COR-L47 (cell line): ENCODE measurements around the gene RASA3.
"Not testable (repeated sequence)": the region's sequence is repeated elsewhere in the genome, so short reads cannot be mapped to it uniquely, and the experiment has no call there.

Source experiments
- DNase-seq: peaks from one replicate; lab custom pipeline; 2025; lab: John Stamatoyannopoulos, UW

RASA3 gene

DNA sequence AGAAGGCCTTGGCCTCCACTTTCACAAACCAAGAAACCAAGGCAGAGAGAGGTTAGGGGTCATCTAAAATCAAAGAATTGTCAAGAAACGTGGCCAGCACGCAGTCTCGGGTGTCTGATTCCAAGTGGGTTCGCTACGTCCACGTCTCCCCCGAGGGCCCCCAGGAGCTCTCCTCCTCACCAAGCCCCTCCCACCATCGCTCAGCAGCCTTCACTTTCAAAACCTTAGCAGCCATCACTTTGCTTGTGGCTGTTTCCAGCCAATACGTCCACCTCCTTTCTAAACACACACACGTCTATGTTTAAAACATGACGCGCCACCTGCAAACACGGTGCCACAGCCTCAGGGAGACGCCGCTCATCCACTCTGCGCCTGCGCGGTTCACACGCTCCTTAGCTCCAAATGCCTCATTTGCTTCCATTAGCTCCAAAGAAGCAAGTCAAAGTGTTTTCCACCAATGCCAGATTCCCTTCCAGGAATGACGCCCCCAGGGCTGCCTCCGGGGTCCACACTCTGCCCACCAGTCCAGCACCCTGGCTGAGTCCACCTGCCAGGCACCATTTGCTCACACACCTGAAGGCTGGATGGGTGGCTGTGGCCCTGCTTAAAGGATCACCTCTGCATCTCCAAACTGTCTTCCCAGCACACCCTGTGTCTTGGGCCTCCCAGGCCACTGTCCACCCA, 5.5 kb downstream of the RASA3 start:
- DNase-seq: no peak

- not testable (repeated sequence) for DNase-seq
Measured at GRCh38 chr13:114126086-114126485, 6.3 kb downstream of the RASA3 start.

GRCh38 chr13:114125589-114125988, 6.8 kb downstream of the RASA3 start:
- DNase-seq: no peak

DNA sequence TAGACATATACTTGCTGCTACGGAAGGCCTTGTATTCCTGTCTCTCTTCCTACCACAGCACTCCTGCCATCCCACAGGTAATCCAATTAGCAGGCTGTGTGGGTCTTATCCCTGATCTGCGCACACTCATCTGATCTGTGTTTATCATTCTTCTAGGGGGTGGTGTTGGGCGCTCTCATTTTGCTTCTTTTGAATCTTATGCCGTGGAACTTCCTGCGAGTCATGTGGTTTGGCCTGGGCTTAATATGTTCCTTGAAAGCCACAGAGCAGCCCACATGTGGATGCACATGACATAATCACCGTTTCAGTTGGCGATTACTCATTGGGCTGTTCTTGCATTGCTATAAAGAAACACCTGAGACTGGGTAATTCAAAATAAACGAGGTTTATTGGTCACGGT, 7.5 kb downstream of the RASA3 start:
- DNase-seq: no peak

DNA sequence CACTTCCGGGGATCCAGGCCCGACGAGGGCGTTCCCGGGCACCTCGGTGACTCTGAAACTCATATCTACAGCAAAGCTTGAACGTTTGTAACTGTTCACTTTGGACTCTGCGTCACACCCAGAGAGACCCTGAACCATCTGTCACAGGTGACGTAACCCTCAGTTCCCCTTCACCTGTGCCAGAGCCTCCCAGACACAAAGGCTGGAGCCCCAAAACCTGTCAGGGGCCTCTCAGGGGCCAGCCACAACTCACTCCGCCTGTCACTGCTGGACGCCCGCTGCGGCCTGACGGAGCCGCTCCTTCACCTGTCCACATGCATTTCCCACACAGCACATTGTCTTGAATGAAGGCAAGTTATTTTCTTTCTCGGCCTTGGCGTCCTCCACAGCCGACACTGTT, 8.0 kb downstream of the RASA3 start:
- no peak for DNase-seq

- DNase-seq: no peak
Measured at GRCh38 chr13:114123876-114124275, 8.5 kb downstream of the RASA3 start.

DNA sequence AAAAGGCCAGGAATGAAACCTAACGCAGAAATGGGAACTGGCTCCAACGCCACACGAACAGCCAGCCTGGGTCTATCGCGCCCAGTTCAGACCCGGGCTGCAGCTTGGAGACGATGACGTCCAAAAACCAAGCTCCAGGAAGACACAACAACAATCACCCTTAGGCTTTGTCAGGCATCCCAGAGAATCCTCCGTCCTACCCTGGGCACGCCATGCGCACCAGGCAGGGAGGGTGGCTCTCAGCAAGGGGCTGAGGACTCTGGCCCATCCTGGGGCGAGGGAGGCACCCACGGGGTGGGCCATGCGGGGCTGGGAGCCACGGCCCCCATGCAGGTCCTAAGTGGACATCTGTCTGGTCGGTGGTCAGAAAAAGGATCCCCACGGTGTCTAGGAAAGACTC, 9.0 kb downstream of the RASA3 start:
- DNase-seq: no peak

DNA sequence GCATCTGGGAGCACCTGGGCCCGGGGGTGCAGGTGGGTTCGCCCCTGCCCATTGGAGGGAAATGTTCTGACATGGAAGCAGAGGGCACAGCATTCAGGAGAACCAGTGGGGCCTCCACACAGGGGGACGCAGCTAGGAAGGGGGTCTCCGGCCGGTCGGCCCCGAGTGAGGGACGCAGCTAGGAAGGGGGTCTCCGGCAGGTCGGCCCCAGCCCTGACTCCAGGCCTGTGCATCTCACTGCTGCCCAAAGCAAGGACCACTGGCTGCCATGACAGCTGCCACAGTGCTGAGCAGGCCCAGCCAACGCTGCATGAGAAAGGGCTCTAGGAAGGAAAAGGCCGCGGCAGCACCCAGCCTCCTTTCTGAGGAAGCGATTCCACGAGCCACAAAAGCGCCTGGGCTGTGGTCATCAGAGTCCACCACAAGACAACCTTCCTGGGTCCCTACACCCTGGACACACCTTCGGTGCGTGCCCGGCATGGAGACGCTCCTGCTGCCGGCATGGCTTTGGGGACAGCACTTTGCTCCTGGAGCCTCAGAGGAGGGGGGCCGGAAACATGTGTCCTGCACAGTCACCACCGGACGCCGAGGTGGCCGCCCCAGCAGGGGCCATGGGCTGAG, 9.7 kb downstream of the RASA3 start:
- no peak for DNase-seq

GRCh38 chr13:114122127-114122511, 10.3 kb downstream of the RASA3 start:
- DNase-seq: no peak

DNA sequence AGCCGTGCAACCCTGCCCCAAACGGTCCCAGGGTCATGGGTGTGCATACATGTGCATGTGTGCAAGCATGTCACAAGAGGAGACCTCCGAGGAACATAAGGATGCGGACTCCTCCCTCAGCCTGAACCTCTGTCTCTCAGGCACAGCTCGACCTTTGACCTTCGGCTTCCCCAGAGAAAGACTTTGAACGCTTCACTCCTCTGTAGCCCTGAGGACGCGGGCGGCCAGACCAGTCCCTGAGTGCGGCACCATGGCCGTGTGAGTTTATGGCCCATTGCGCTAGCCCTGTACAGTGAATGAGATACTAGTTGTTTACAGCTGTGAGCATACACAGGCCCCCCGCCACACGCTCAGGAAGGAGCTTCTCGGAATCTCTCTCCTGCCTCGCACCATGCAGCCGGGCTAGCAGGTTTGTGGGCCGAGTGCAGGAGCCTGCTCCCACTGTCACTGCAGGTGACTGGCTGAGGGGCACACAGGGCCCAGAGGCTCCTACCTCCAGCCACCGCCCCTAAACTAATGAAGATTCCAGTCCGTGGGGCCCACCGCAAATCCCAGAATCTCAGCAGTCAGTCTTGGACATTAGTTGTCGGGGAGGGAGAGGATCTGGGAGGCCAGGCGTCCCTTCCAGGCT, 10.8 kb downstream of the RASA3 start:
- no peak for DNase-seq

GRCh38 chr13:114121031-114121430, 11.4 kb downstream of the RASA3 start:
- no peak for DNase-seq

DNA sequence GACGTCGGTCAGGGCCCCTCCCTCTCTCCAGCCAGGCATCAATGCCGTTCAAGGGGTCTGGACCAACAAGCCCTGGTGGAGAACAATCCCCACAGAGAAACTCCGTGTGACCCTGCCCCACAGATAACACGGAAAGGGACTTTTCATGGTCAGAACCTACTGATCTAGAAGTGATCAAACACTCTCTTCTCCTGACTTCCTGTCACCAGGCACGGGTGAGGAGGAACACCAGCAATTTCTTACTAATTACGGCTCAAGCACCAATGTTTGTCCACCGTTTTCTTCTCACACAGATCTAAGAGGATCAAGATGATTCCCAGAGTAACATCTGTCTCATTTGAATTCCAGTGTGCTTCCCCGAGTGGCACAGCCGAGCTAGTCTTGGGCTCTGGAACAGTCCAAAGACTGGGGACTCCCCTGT, 11.8 kb downstream of the RASA3 start:
- DNase-seq: no peak

DNA sequence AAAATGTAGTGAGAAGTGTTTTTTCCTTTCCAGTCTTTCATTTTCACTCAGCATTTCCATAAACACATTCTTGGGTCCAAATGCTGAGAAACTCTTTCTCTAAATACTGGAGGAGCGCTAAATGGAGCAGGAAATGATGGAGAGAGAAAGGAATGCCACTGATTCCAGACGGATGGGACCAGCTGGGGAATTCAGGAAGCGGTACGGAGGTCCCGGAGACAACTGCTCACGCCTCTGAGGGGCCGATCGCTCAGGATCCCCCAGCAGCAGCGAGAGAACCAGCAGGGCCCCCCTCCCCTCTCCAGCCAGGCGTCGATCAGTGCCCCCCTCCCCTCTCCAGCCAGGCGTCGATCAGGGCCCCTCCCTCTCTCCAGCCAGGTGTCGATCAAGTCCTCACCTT, 13.2 kb downstream of the RASA3 start:
- no peak for DNase-seq

- DNase-seq: no peak
Measured at GRCh38 chr13:114118511-114119123, 13.8 kb downstream of the RASA3 start.

GRCh38 chr13:114118086-114118485, 14.3 kb downstream of the RASA3 start:
- DNase-seq: no peak

DNA sequence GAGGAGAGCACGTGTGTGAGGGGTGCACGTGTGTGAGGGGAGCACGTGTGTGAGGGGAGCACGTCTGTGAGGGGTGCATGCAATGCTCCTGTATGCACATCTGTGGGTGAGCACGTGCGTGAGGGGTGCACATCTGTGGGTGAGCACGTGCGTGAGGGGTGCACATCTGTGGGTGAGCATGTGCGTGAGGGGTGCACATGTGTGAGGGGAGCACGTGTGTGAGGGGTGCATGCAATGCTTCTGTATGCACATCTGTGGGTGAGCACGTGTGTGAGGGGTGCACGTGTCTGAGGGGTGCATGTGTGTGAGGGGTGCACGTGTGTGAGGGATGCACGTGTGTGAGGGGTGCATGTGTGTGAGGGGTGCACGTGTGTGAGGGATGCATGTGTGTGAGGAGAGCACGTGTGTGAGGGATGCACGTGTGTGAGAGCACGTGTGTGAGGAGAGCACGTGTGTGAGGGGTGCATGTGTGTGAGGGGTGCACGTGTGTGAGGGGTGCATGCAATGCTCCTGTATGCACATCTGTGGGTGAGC, 15.0 kb downstream of the RASA3 start:
- DNase-seq: not testable (repeated sequence)

DNA sequence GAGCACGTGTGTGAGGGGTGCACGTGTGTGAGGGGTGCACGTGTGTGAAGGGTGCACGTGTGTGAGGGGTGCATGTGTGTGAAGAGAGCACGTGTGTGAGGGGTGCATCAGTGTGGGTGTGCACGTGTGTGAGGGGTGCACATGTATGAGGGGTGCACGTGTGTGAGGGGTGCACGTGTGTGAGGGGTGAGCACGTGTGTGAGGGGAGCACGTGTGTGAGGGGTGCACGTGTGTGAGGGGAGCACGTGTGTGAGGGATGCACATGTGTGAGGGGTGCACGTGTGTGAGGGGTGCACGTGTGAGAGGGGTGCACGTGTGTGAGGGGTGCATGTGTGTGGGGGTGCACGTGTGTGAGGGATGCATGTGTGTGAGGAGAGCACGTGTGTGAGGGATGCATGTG, 15.7 kb downstream of the RASA3 start:
- DNase-seq: no peak

DNA sequence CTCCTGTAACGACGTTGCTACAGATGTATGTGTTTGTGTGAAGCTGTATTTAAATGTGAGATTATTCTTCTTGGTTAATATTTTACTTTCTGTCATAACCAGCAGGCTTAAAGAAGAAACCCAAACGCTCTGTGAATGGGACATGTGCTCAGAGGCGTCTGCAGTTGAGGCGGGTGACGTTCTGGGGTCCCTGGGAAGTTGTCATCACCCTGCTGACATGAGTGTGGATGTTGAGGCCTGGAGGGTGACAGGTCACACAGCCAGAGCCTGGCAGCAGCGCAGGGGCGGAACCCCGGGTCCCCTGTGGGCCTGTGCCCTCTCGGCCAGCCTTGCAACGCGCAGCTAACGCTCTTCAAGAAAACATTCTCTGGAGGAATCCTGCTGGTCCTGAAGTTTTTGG, 16.6 kb downstream of the RASA3 start:
- DNase-seq: no peak

GRCh38 chr13:114115191-114115671, 17.2 kb downstream of the RASA3 start:
- no peak for DNase-seq

- DNase-seq: not testable (repeated sequence)
Measured at GRCh38 chr13:114114666-114115065, 17.8 kb downstream of the RASA3 start.

GRCh38 chr13:114114006-114114640, 18.3 kb downstream of the RASA3 start:
- DNase-seq: no peak

- DNase-seq: not testable (repeated sequence)
Measured at GRCh38 chr13:114113395-114113794, 19.0 kb downstream of the RASA3 start.
